ENCODE measurements around the gene MANSC1. TPM values are rescaled to one million over a fixed set of nuclear protein-coding genes. Genes with fewer than 3 reads are reported as not detected.
"Not testable (repeated sequence)": the region's sequence is repeated elsewhere in the genome, so short reads cannot be mapped to it uniquely, and the experiment has no call there.

The MANSC1 gene
- total RNA-seq, 1 donor from 2014 or later: 0.79 TPM

- DNase-seq (ENCODE audit: low read depth) (no peak), FAIRE-seq (no peak)
- Histone ChIP-seq H3K4me3 (ENCODE audit: low read depth, low read length) (no peak overlapping the region), H3K27me3 (ENCODE audit: control insufficient read depth, insufficient read depth, low read length) (no peaks in the 10 kb centered on the region), H3K36me3 (ENCODE audit: control insufficient read depth, insufficient read depth, low read length) (no peaks in the 10 kb centered on the region)
- TF ChIP-seq, protein P1, sequence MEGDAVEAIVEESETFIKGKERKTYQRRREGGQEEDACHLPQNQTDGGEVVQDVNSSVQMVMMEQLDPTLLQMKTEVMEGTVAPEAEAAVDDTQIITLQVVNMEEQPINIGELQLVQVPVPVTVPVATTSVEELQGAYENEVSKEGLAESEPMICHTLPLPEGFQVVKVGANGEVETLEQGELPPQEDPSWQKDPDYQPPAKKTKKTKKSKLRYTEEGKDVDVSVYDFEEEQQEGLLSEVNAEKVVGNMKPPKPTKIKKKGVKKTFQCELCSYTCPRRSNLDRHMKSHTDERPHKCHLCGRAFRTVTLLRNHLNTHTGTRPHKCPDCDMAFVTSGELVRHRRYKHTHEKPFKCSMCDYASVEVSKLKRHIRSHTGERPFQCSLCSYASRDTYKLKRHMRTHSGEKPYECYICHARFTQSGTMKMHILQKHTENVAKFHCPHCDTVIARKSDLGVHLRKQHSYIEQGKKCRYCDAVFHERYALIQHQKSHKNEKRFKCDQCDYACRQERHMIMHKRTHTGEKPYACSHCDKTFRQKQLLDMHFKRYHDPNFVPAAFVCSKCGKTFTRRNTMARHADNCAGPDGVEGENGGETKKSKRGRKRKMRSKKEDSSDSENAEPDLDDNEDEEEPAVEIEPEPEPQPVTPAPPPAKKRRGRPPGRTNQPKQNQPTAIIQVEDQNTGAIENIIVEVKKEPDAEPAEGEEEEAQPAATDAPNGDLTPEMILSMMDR (IDR thresholded peaks at IDR 0.05; ENCODE audit: insufficient read depth, low read length, severe bottlenecking): no peak
These were observed 23.8 kb downstream of the MANSC1 start for GRCh38 chr12:12326262-12326661.

DNA sequence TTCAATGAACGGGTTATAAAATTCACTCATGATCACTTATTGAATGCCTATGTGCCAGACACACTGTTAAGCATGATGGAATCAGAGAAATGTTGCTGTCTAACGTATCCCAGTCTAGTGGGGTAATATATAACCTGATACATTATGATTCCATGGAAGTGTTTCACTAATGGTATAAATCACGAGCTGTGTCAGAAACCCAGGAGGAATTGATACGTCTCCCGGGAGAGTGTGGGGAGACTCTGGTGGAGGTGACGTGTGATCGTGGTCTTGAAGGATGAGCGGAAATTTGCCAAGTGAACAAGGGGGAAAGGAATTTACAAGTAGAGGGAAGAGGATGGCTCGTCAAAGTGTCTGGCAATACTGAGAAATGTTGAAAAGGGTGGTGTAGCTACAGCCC lies 26.5 kb downstream of the MANSC1 start:
- no peaks in the 10 kb centered on the region for H3K27me3 ChIP-seq (ENCODE audit: control insufficient read depth, insufficient read depth, low read length)
- FAIRE-seq (no peak), DNase-seq (ENCODE audit: low read depth) (no peak)
- H3K4me3 ChIP-seq (ENCODE audit: low read depth, low read length): no peak overlapping the region
- TF ChIP-seq, protein P1 (IDR thresholded peaks at IDR 0.05; ENCODE audit: insufficient read depth, low read length, severe bottlenecking): no peak
- no peaks in the 10 kb centered on the region for H3K36me3 ChIP-seq (ENCODE audit: control insufficient read depth, insufficient read depth, low read length)

- TF ChIP-seq, protein P1 (IDR thresholded peaks at IDR 0.05; ENCODE audit: insufficient read depth, low read length, severe bottlenecking): no peak
- Histone ChIP-seq H3K36me3 (ENCODE audit: control insufficient read depth, insufficient read depth, low read length) (no peaks in the 10 kb centered on the region), H3K27me3 (ENCODE audit: control insufficient read depth, insufficient read depth, low read length) (no peaks in the 10 kb centered on the region), H3K4me3 (ENCODE audit: low read depth, low read length) (no peak overlapping the region)
- DNase-seq (ENCODE audit: low read depth) (no peak), FAIRE-seq (no peak)
These were observed 26.9 kb downstream of the MANSC1 start for GRCh38 chr12:12323118-12323517.

- TF ChIP-seq, protein P1 (IDR thresholded peaks at IDR 0.05; ENCODE audit: insufficient read depth, low read length, severe bottlenecking): no peak
- no peak for DNase-seq (ENCODE audit: low read depth)
- H3K36me3 ChIP-seq (ENCODE audit: control insufficient read depth, insufficient read depth, low read length): no peaks in the 10 kb centered on the region
- no peak for FAIRE-seq
- H3K27me3 ChIP-seq (ENCODE audit: control insufficient read depth, insufficient read depth, low read length): no peaks in the 10 kb centered on the region
- no peak overlapping the region for H3K4me3 ChIP-seq (ENCODE audit: low read depth, low read length)
These were observed 30.4 kb downstream of the MANSC1 start for GRCh38 chr12:12319451-12320183.

DNA sequence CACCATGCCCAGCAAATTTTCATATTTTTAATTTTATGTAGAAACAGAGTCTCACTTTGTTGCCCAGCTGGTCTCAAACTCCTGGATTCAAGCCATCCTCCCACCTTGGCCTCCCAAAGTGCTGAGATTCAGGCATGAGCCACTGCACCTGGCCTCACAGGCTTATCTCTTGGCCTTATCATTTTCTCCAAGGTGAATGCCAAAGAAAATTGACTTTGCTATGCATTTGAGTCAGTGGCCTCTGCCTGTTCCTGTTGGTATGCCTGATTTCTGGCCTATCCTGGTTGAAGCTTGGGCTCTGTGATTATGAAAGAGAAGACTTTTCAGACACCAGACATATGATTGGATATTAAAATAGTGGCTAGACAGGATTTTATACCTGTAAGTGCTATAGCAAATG lies 34.2 kb downstream of the MANSC1 start:
- Histone ChIP-seq H3K27me3 (ENCODE audit: control insufficient read depth, insufficient read depth, low read length) (no peaks in the 10 kb centered on the region), H3K36me3 (ENCODE audit: control insufficient read depth, insufficient read depth, low read length) (no peaks in the 10 kb centered on the region), H3K4me3 (ENCODE audit: low read depth, low read length) (no peak overlapping the region)
- FAIRE-seq: no peak
- TF ChIP-seq, protein P1 (IDR thresholded peaks at IDR 0.05; ENCODE audit: insufficient read depth, low read length, severe bottlenecking): no peak
- DNase-seq (ENCODE audit: low read depth): no peak

GRCh38 chr12:12310695-12311094 lies 39.3 kb downstream of the MANSC1 start:
- not testable (repeated sequence) for H3K27me3 ChIP-seq (ENCODE audit: control insufficient read depth, insufficient read depth, low read length); FAIRE-seq; H3K4me3 ChIP-seq (ENCODE audit: low read depth, low read length); DNase-seq (ENCODE audit: low read depth); H3K36me3 ChIP-seq (ENCODE audit: control insufficient read depth, insufficient read depth, low read length)

Data from bronchial epithelial cell (primary cell).